Measurements from ENCODE around the gene NUCB1.
"Not testable (repeated sequence)": the region's sequence is repeated elsewhere in the genome, so short reads cannot be mapped to it uniquely, and the experiment has no call there.

Gene NUCB1

GRCh38 chr19:48925890-48926289 is 25.8 kb downstream of the NUCB1 start:
- not testable (repeated sequence) for H2BK5ac ChIP-seq (ENCODE audit: low read length); H3K4ac ChIP-seq (ENCODE audit: low read length); H3K4me2 ChIP-seq (ENCODE audit: insufficient read depth, low read length, poor library complexity, severe bottlenecking); H2AFZ ChIP-seq (ENCODE audit: low read length); H3K14ac ChIP-seq (ENCODE audit: low read length); H4K91ac ChIP-seq (ENCODE audit: low read depth, low read length, poor library complexity); H3K79me1 ChIP-seq (ENCODE audit: low read depth, low read length); H3K27me3 ChIP-seq (ENCODE audit: control insufficient read depth in 3 of 3, insufficient read depth in 3 of 3, low read depth in 1 of 3, low read length in 3 of 3); H3K4me1 ChIP-seq (ENCODE audit: control insufficient read depth in 2 of 2, insufficient read depth in 1 of 2, low read depth in 1 of 2, low read length in 2 of 2); H3K27ac ChIP-seq (replicated peaks; ENCODE audit: low read length); H2AK5ac ChIP-seq (ENCODE audit: low read depth, low read length); H2BK12ac ChIP-seq (ENCODE audit: low read length); H3K18ac ChIP-seq (ENCODE audit: low read length); DNase-seq (ENCODE audit: low spot score); H3K23ac ChIP-seq (ENCODE audit: low read depth, low read length, poor library complexity); H3K9ac ChIP-seq (ENCODE audit: low read depth, low read length, poor library complexity); H2BK120ac ChIP-seq (ENCODE audit: low read depth, low read length); H3K4me3 ChIP-seq (ENCODE audit: low read length in 2 of 2); H3K9me3 ChIP-seq (replicated peaks in 1 of 2; ENCODE audit: control insufficient read depth in 2 of 2, insufficient read depth in 1 of 2, low read depth in 1 of 2, low read length in 2 of 2); H2BK15ac ChIP-seq (ENCODE audit: low read length)
- H3K36me3 ChIP-seq (replicated peaks in 1 of 2; ENCODE audit: control insufficient read depth in 2 of 2, insufficient read depth in 2 of 2, low read length in 2 of 2), result peaks cover 12 to 22% of the 10 kb centered on the region in 2 donors
- WGBS, 2 donors (ENCODE audit: extremely low coverage in 2 of 2, insufficient read length in 2 of 2, insufficient replicate concordance in 1 of 2), result no CpG with 5 or more reads among the region's 8 CpGs
- peak overlapping the region; percentile 72 for H4K8ac ChIP-seq (ENCODE audit: low read depth, low read length)

- Histone ChIP-seq H3K36me3 (replicated peaks in 1 of 2; ENCODE audit: control insufficient read depth in 2 of 2, insufficient read depth in 2 of 2, low read length in 2 of 2) (peaks cover 7 to 13% of the 10 kb centered on the region in 2 donors), H3K79me1 (ENCODE audit: low read depth, low read length) (peaks cover 3% of the 10 kb centered on the region), H3K4me1 (ENCODE audit: control insufficient read depth in 2 of 2, insufficient read depth in 1 of 2, low read depth in 1 of 2, low read length in 2 of 2) (no peaks in the 10 kb centered on the region), H3K4me3 (ENCODE audit: low read length in 2 of 2) (no peak overlapping the region), H3K9me3 (replicated peaks in 1 of 2; ENCODE audit: control insufficient read depth in 2 of 2, insufficient read depth in 1 of 2, low read depth in 1 of 2, low read length in 2 of 2) (no peaks in the 10 kb centered on the region), H4K8ac (ENCODE audit: low read depth, low read length) (no peak overlapping the region), H3K18ac (ENCODE audit: low read length) (no peak overlapping the region), H2BK12ac (ENCODE audit: low read length) (no peak overlapping the region), H2BK15ac (ENCODE audit: low read length) (no peak overlapping the region), H2AK5ac (ENCODE audit: low read depth, low read length) (no peak overlapping the region), H3K23ac (ENCODE audit: low read depth, low read length, poor library complexity) (no peak overlapping the region), H3K4me2 (ENCODE audit: insufficient read depth, low read length, poor library complexity, severe bottlenecking) (no peak overlapping the region), H2BK120ac (ENCODE audit: low read depth, low read length) (no peak overlapping the region), H3K27ac (replicated peaks; ENCODE audit: low read length) (no peak overlapping the region), H3K4ac (ENCODE audit: low read length) (no peak overlapping the region), H2BK5ac (ENCODE audit: low read length) (no peak overlapping the region), H2AFZ (ENCODE audit: low read length) (no peak overlapping the region), H3K27me3 (ENCODE audit: control insufficient read depth in 3 of 3, insufficient read depth in 3 of 3, low read depth in 1 of 3, low read length in 3 of 3) (peaks cover 0 to 2% (median 0%) of the 10 kb centered on the region in 3 experiments), H3K14ac (ENCODE audit: low read length) (no peak overlapping the region), H3K9ac (ENCODE audit: low read depth, low read length, poor library complexity) (no peak overlapping the region), H4K91ac (ENCODE audit: low read depth, low read length, poor library complexity) (no peak overlapping the region)
- no peak for DNase-seq (ENCODE audit: low spot score)
- no CpG with 5 or more reads among the region's 10 CpGs for WGBS, 2 donors (ENCODE audit: extremely low coverage in 2 of 2, insufficient read length in 2 of 2, insufficient replicate concordance in 1 of 2)
Observed at GRCh38 chr19:48926909-48927308, 26.8 kb downstream of the NUCB1 start.

- not testable (repeated sequence) for H3K79me1 ChIP-seq (ENCODE audit: low read depth, low read length); H3K23ac ChIP-seq (ENCODE audit: low read depth, low read length, poor library complexity); H3K4me2 ChIP-seq (ENCODE audit: insufficient read depth, low read length, poor library complexity, severe bottlenecking); H3K9ac ChIP-seq (ENCODE audit: low read depth, low read length, poor library complexity); H3K27me3 ChIP-seq (ENCODE audit: control insufficient read depth in 3 of 3, insufficient read depth in 3 of 3, low read depth in 1 of 3, low read length in 3 of 3); H2BK12ac ChIP-seq (ENCODE audit: low read length); H2AK5ac ChIP-seq (ENCODE audit: low read depth, low read length); H4K91ac ChIP-seq (ENCODE audit: low read depth, low read length, poor library complexity); H3K36me3 ChIP-seq (replicated peaks in 1 of 2; ENCODE audit: control insufficient read depth in 2 of 2, insufficient read depth in 2 of 2, low read length in 2 of 2); H2BK5ac ChIP-seq (ENCODE audit: low read length); H2AFZ ChIP-seq (ENCODE audit: low read length); H3K18ac ChIP-seq (ENCODE audit: low read length); H4K8ac ChIP-seq (ENCODE audit: low read depth, low read length); H3K27ac ChIP-seq (replicated peaks; ENCODE audit: low read length); H3K14ac ChIP-seq (ENCODE audit: low read length); H3K4me1 ChIP-seq (ENCODE audit: control insufficient read depth in 2 of 2, insufficient read depth in 1 of 2, low read depth in 1 of 2, low read length in 2 of 2); H3K9me3 ChIP-seq (replicated peaks in 1 of 2; ENCODE audit: control insufficient read depth in 2 of 2, insufficient read depth in 1 of 2, low read depth in 1 of 2, low read length in 2 of 2); H2BK15ac ChIP-seq (ENCODE audit: low read length); DNase-seq (ENCODE audit: low spot score); H2BK120ac ChIP-seq (ENCODE audit: low read depth, low read length); H3K4ac ChIP-seq (ENCODE audit: low read length); H3K4me3 ChIP-seq (ENCODE audit: low read length in 2 of 2)
- WGBS, 2 donors (ENCODE audit: extremely low coverage in 2 of 2, insufficient read length in 2 of 2, insufficient replicate concordance in 1 of 2), result no CpG with 5 or more reads among the region's 17 CpGs
Observed at GRCh38 chr19:48927692-48928091, 27.6 kb downstream of the NUCB1 start.

GRCh38 chr19:48928164-48929025 is 28.3 kb downstream of the NUCB1 start:
- H3K9me3 ChIP-seq (replicated peaks in 1 of 2; ENCODE audit: control insufficient read depth in 2 of 2, insufficient read depth in 1 of 2, low read depth in 1 of 2, low read length in 2 of 2), result no peaks in the 10 kb centered on the region
- no peak overlapping the region for H3K4me2 ChIP-seq (ENCODE audit: insufficient read depth, low read length, poor library complexity, severe bottlenecking)
- no peak overlapping the region for H3K18ac ChIP-seq (ENCODE audit: low read length)
- H3K79me1 ChIP-seq (ENCODE audit: low read depth, low read length), result peaks cover 3% of the 10 kb centered on the region
- H3K4ac ChIP-seq (ENCODE audit: low read length), result no peak overlapping the region
- no CpG with 5 or more reads among the region's 15 CpGs for WGBS, 2 donors (ENCODE audit: extremely low coverage in 2 of 2, insufficient read length in 2 of 2, insufficient replicate concordance in 1 of 2)
- H3K36me3 ChIP-seq (replicated peaks in 1 of 2; ENCODE audit: control insufficient read depth in 2 of 2, insufficient read depth in 2 of 2, low read length in 2 of 2), result peaks cover 0 to 2% of the 10 kb centered on the region in 2 donors
- peaks cover 0 to 13% (median 10%) of the 10 kb centered on the region in 3 experiments for H3K27me3 ChIP-seq (ENCODE audit: control insufficient read depth in 3 of 3, insufficient read depth in 3 of 3, low read depth in 1 of 3, low read length in 3 of 3)
- H2AFZ ChIP-seq (ENCODE audit: low read length), result no peak overlapping the region
- H2AK5ac ChIP-seq (ENCODE audit: low read depth, low read length), result no peak overlapping the region
- H2BK5ac ChIP-seq (ENCODE audit: low read length), result no peak overlapping the region
- no peak overlapping the region for H4K8ac ChIP-seq (ENCODE audit: low read depth, low read length)
- H3K14ac ChIP-seq (ENCODE audit: low read length), result no peak overlapping the region
- H3K27ac ChIP-seq (replicated peaks; ENCODE audit: low read length), result no peak overlapping the region
- no peak overlapping the region for H4K91ac ChIP-seq (ENCODE audit: low read depth, low read length, poor library complexity)
- H3K9ac ChIP-seq (ENCODE audit: low read depth, low read length, poor library complexity), result no peak overlapping the region
- no peak for DNase-seq (ENCODE audit: low spot score)
- no peak overlapping the region for H3K4me3 ChIP-seq (ENCODE audit: low read length in 2 of 2)
- no peak overlapping the region for H3K23ac ChIP-seq (ENCODE audit: low read depth, low read length, poor library complexity)
- peaks cover 4 to 6% of the 10 kb centered on the region in 2 donors for H3K4me1 ChIP-seq (ENCODE audit: control insufficient read depth in 2 of 2, insufficient read depth in 1 of 2, low read depth in 1 of 2, low read length in 2 of 2)
- H2BK15ac ChIP-seq (ENCODE audit: low read length), result no peak overlapping the region
- no peak overlapping the region for H2BK120ac ChIP-seq (ENCODE audit: low read depth, low read length)
- H2BK12ac ChIP-seq (ENCODE audit: low read length), result no peak overlapping the region
